ENCODE results near the gene SHROOM3.

SHROOM3 gene

DNA sequence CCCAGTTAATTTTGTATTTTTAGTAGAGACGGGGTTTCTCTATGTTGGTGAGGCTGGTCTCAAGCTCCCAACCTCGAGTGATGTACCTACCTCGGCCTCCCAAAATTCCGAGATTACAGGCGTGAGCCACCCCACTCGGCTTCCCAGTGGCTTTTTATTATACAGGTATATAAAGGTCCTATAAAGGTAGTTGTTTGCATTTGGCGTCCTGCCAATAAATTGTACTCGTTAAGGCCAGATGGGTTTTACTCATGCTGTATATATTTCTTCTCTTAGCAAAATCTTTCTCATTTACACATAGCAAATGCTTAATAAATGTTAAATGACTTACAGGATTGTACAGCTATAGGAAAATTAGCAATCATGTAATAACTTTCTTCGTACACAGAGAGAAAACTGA, 6.9 kb downstream of the SHROOM3 start:
- no peaks in the 10 kb centered on the region; the same call in 1 of the 2 replicates for H3K9me3 ChIP-seq
- no peaks in the 10 kb centered on the region for H3K36me3 ChIP-seq
- TF ChIP-seq, protein P1, sequence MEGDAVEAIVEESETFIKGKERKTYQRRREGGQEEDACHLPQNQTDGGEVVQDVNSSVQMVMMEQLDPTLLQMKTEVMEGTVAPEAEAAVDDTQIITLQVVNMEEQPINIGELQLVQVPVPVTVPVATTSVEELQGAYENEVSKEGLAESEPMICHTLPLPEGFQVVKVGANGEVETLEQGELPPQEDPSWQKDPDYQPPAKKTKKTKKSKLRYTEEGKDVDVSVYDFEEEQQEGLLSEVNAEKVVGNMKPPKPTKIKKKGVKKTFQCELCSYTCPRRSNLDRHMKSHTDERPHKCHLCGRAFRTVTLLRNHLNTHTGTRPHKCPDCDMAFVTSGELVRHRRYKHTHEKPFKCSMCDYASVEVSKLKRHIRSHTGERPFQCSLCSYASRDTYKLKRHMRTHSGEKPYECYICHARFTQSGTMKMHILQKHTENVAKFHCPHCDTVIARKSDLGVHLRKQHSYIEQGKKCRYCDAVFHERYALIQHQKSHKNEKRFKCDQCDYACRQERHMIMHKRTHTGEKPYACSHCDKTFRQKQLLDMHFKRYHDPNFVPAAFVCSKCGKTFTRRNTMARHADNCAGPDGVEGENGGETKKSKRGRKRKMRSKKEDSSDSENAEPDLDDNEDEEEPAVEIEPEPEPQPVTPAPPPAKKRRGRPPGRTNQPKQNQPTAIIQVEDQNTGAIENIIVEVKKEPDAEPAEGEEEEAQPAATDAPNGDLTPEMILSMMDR (IDR thresholded peaks at IDR 0.05; ENCODE audit: low read depth, low read length): no peak
- peaks cover 19% of the 10 kb centered on the region for H3K27me3 ChIP-seq
- H3K4me3 ChIP-seq (ENCODE audit: low read depth, low read length): no peak overlapping the region
- DNase-seq: no peak
- no peaks in the 10 kb centered on the region for H3K4me1 ChIP-seq

- TF ChIP-seq, protein P1 (IDR thresholded peaks at IDR 0.05; ENCODE audit: low read depth, low read length): no peak
- no peaks in the 10 kb centered on the region for H3K4me1 ChIP-seq
- DNase-seq: no peak
- no peaks in the 10 kb centered on the region for H3K36me3 ChIP-seq
- H3K4me3 ChIP-seq (ENCODE audit: low read depth, low read length): no peak overlapping the region
- H3K27me3 ChIP-seq: peaks cover 14% of the 10 kb centered on the region
- no peaks in the 10 kb centered on the region; the same call in 1 of the 2 replicates for H3K9me3 ChIP-seq
Observed at GRCh38 chr4:76442807-76443206, 7.8 kb downstream of the SHROOM3 start.

GRCh38 chr4:76443376-76443775, 8.3 kb downstream of the SHROOM3 start:
- H3K9me3 ChIP-seq: no peaks in the 10 kb centered on the region

GRCh38 chr4:76445911-76446310, 10.9 kb downstream of the SHROOM3 start:
- H3K27me3 ChIP-seq: peaks cover 14% of the 10 kb centered on the region
- H3K9me3 ChIP-seq: no peaks in the 10 kb centered on the region
- H3K36me3 ChIP-seq: no peaks in the 10 kb centered on the region
- H3K4me1 ChIP-seq: no peaks in the 10 kb centered on the region
- no peak for DNase-seq
- TF ChIP-seq, protein P1 (IDR thresholded peaks at IDR 0.05; ENCODE audit: low read depth, low read length): no peak
- no peak overlapping the region for H3K4me3 ChIP-seq (ENCODE audit: low read depth, low read length)

More at GRCh38 chr4:76443376-76443775, 8.3 kb downstream of the SHROOM3 start:
- TF ChIP-seq, protein P1 (IDR thresholded peaks at IDR 0.05; ENCODE audit: low read depth, low read length): no peak
- no peak for DNase-seq
- Histone ChIP-seq H3K36me3 (no peaks in the 10 kb centered on the region), H3K4me3 (ENCODE audit: low read depth, low read length) (no peak overlapping the region), H3K4me1 (no peaks in the 10 kb centered on the region), H3K27me3 (peaks cover 9% of the 10 kb centered on the region; the same call in 1 of the 2 replicates)

DNA sequence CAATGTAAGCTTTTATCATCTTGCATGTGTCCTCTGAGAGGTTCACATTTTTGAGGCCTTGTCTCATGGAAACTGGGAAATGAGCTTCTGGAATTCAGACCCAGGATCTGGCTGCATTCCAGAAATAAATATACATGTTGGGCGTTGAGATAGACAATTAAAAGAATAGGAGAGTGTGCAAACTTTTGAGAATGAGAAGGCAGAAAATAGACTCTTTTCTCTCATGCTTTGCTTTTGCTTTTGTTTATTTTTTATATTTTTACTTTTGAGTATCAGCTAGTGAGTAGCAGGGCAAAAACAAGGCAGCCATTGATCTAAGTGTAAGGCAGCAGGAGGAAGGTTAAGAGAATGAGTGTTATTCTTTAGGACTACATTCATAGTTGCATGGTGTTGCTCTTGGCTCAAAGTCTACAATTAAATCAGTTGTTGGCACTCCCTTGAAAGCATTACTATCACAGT, 12.4 kb downstream of the SHROOM3 start:
- no peaks in the 10 kb centered on the region for H3K4me1 ChIP-seq
- no peak overlapping the region for H3K4me3 ChIP-seq (ENCODE audit: low read depth, low read length)
- H3K27me3 ChIP-seq: peaks cover 16% of the 10 kb centered on the region
- no peaks in the 10 kb centered on the region for H3K36me3 ChIP-seq
- H3K9me3 ChIP-seq: no peaks in the 10 kb centered on the region
- no peak for DNase-seq
- TF ChIP-seq, protein P1 (IDR thresholded peaks at IDR 0.05; ENCODE audit: low read depth, low read length): no peak

DNA sequence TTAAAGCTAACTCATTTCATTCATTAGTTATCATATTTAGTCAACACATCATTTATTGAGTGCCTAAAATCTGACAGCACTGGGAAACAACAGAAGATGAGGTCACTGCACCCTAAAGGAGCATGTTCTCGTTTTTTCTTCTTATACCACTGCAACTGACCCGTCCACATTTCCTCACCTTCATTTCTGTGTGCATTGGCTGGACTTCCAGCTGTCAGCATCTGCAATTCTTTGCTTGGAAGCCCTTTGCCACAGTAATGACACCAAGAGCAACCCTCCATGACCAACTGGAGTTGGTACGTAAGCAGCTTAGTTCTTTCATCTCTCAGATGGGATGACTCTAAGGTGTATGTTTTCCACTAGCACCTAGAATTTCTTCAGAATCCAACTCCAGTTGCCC, 13.2 kb downstream of the SHROOM3 start:
- Histone ChIP-seq H3K27me3 (peaks cover 15% of the 10 kb centered on the region), H3K9me3 (no peaks in the 10 kb centered on the region), H3K36me3 (no peaks in the 10 kb centered on the region), H3K4me3 (ENCODE audit: low read depth, low read length) (no peak overlapping the region), H3K4me1 (no peaks in the 10 kb centered on the region)
- no peak for DNase-seq
- TF ChIP-seq, protein P1 (IDR thresholded peaks at IDR 0.05; ENCODE audit: low read depth, low read length): no peak

Data from BE2C (cell line).